Ishikawa (cell line): Measurements from ENCODE around the gene ADAMTS15.

Experiments
- CEBPB ChIP-seq: IDR thresholded peaks from 2 replicates; pipeline ENCODE4 v1.6.1; 2012
- CREB1 ChIP-seq: IDR thresholded peaks from 2 replicates; pipeline ENCODE4 v1.6.1; 2012; ENCODE audit warnings: low read depth
- EGR1 ChIP-seq: IDR thresholded peaks from 2 replicates; pipeline ENCODE4 v1.6.1; 2012
- EP300 ChIP-seq: IDR thresholded peaks from 2 replicates; pipeline ENCODE4 v1.6.1; 2012; ENCODE audit warnings: borderline replicate concordance
- MAX ChIP-seq: IDR thresholded peaks from 2 replicates; pipeline ENCODE4 v1.6.1; 2012
- NFIC ChIP-seq: IDR thresholded peaks from 2 replicates; pipeline ENCODE4 v1.6.1; 2012
- RAD21 ChIP-seq: IDR thresholded peaks from 2 replicates; pipeline ENCODE4 v1.6.1; 2012; ENCODE audit warnings: low read depth
- REST ChIP-seq: IDR thresholded peaks from 2 replicates; pipeline ENCODE4 v1.6.1; 2012; ENCODE audit warnings: low read depth, mild to moderate bottlenecking
- TAF1 ChIP-seq: IDR thresholded peaks from 2 replicates; pipeline ENCODE4 v1.6.1; 2012; ENCODE audit warnings: low read depth, mild to moderate bottlenecking
- TCF12 ChIP-seq: IDR thresholded peaks from 2 replicates; pipeline ENCODE4 v1.6.1; 2012; ENCODE audit warnings: low read depth
- TEAD4 ChIP-seq: IDR thresholded peaks from 2 replicates; pipeline ENCODE4 v1.6.1; 2012
- USF1 ChIP-seq: IDR thresholded peaks from 2 replicates; pipeline ENCODE4 v1.6.1; 2012
- YY1 ChIP-seq: IDR thresholded peaks from 2 replicates; pipeline ENCODE4 v1.6.1; 2012; ENCODE audit warnings: low read depth
- ZBTB7A ChIP-seq: IDR thresholded peaks from 2 replicates; pipeline ENCODE4 v1.6.1; 2012; ENCODE audit warnings: low read depth

- no peak for TF ChIP-seq EP300
- no peak for TF ChIP-seq TEAD4
- TF ChIP-seq MAX = no peak
- TF ChIP-seq TAF1 = no peak
- TF ChIP-seq CREB1 = no peak
- TF ChIP-seq REST = no peak
- no peak for TF ChIP-seq YY1
- no peak for TF ChIP-seq EGR1
- no peak for TF ChIP-seq USF1
- no peak for TF ChIP-seq RAD21
- no peak for TF ChIP-seq TCF12
- no peak for TF ChIP-seq ZBTB7A
- TF ChIP-seq CEBPB = no peak
- no peak for TF ChIP-seq NFIC
These were observed 68.4 kb downstream of the ADAMTS15 start for GRCh38 chr11:130516554-130517505.
